GM19438 (cell line): ENCODE data around the gene FIGNL2.

ENCODE experiments used
- ATAC-seq: cut with Tn5 transposase; IDR thresholded peaks from one replicate; pipeline ENCODE4 v1.9.1; 2021; ENCODE audit warnings: low read depth; ENCODE audit not compliant: unreplicated experiment

Gene FIGNL2

DNA sequence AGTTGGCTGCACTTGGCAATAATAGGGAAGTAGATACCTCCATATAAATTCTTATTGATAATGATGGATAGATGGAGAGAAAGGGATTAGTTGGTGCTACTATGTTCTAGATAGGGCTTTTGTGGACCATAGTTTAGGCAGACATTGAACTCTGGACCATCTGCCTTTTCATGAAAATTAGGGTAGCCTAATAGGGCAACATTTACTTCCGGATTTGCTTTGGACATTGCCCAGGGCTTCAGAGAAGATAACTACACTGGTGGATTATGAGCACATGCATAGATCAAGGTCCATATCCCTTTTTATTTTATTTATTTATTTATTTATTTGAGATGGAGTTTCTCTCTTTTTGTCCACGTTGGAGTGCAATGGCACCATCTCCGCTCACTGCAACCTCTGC, 70.5 kb downstream of the FIGNL2 start:
- ATAC-seq = no peak

DNA sequence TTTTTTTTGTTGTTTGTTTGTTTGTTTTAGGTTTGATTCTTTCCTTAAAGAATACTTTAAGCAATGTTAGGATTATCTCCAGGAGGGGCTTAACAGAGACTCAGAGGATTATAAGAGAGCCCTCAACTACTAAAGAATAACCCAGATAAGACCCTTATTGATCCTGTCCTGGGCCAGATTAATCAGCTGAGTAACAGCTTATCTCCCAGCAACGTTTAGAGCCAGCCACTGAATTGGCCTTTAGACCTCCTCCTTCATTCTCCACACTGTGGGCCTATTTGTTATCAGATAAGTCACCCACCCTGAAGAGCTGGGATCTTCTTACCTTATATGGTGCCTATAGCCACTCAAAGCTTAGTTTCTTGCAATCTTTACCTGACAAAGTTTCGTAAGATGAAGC, 71.1 kb downstream of the FIGNL2 start:
- ATAC-seq = no peak

DNA sequence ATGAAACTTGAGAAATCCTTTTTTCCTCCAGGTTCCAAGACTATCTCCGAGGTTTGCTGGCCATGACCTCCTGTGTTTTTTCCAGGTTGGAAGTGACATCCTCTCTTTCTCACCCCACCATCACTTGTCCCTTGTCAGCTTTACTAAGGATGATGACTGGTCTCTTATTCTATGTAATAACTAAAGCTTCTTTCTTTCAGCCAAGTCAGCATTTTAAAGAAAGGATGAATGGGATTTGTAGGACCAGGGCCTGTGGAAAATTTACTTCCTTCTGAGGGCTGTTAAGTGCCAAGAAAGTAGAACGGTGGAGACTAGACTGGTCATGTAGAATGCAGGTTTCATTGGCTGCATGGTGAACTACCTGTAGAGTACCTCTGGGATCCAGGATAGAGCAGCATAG, 73.6 kb downstream of the FIGNL2 start:
- no peak for ATAC-seq

DNA sequence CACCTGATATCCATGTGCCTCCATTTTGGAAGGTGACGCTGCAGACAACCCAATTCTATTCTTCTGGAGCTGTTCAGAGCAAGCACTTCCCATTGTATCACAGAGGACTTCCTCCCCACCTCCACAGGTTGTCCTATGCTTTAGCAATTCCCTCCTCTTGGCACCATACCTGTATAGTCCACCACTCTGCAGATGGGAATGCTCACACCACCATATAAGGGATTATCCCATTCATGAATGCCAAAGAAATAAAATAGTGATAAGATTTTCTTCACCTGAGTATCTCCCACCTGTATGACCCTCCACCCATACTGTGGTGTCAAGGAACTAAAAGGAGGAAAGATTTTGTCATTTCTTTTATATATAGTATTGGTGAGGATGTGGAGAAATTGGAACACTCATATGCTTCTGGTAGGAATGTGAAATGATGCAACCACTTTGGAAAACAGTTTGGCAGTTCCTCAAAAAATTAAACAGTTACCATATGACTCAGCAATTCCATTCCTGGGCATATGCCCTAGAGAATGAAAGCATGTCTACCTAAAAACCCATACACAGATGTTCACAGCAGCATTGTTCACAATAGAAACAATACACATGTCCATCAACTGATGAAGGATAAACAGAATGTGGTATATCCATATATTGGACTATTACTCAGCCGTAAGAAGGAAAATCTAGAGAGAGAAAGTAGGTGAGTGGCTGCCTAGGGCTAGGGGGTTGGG, 75.2 kb downstream of the FIGNL2 start:
- no peak for ATAC-seq

DNA sequence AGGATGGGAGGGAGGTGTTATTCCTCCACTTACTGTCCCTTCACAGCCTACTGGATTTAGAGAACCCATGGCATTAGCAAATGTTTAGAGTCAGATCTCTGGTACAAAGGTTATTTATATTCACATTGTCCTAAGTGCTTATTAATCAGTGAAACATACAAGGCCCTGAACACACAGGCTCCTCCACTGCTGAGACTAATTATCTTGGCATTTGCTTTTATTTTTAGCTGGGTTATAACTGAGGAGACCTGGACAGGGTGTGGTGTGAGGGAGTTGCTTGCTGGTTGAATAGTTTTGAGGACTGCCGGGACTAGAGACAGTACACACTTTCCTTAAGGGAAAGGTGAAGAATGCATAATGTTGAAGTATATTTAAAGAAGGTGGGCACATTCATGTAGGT, 77.5 kb downstream of the FIGNL2 start:
- ATAC-seq = no peak
